AG04449 (cell line): ENCODE measurements around the gene CSRP2.

Experiments
- CTCF ChIA-PET: fragments of 350-600 bp; formaldehyde crosslinking; extraction: SDS; loops from one replicate; lab custom pipeline; 2021; ENCODE audit warnings: antibody characterized with exemption; lab: Yijun Ruan, JAX
- POLR2A ChIA-PET: fragments of 400-600, 350-600 bp; formaldehyde crosslinking; extraction: SDS; loops from one replicate; lab custom pipeline; 2020; ENCODE audit warnings: antibody characterized with exemption, inconsistent platforms; lab: Yijun Ruan, JAX
- DNase-seq: peaks from one replicate; pipeline ENCODE4 v3.0.0-alpha.2; 2010; ENCODE audit warnings: low read depth, low spot score
- H3K4me3 ChIP-seq: 2 replicates; pipeline ENCODE4 v1.5.1; 2011; ENCODE audit warnings: low read depth, mild to moderate bottlenecking, control low read depth, low read length
- TF ChIP-seq, protein P1 (sequence below): IDR thresholded peaks from one replicate; pipeline ENCODE4 v1.5.1; 2011; ENCODE audit warnings: mild to moderate bottlenecking, moderate library complexity, low read length, control low read depth, inconsistent platforms; ENCODE audit not compliant: insufficient read depth; ENCODE audit errors: missing control alignments

Gene CSRP2

DNA sequence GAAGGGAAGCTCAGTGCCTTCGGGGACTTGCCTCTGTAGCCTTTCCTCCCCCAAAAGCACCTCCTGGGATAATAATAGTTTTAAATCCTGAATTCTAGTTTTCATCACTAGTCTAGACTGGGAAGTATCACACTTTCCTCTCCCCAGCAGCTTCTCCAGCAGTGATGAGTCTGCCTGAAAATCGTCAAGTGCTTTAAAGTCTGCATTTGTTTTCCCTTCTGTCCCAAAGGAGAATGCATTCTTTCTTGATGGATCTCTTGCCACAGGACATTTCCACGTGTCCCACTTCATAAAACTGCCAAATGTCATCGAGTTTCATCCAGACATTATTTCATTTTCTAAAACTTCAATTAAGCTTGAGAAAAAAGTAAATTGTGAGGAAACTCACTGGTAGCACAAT is 15.0 kb downstream of the CSRP2 start:
- no peak for DNase-seq
- TF ChIP-seq, protein P1, sequence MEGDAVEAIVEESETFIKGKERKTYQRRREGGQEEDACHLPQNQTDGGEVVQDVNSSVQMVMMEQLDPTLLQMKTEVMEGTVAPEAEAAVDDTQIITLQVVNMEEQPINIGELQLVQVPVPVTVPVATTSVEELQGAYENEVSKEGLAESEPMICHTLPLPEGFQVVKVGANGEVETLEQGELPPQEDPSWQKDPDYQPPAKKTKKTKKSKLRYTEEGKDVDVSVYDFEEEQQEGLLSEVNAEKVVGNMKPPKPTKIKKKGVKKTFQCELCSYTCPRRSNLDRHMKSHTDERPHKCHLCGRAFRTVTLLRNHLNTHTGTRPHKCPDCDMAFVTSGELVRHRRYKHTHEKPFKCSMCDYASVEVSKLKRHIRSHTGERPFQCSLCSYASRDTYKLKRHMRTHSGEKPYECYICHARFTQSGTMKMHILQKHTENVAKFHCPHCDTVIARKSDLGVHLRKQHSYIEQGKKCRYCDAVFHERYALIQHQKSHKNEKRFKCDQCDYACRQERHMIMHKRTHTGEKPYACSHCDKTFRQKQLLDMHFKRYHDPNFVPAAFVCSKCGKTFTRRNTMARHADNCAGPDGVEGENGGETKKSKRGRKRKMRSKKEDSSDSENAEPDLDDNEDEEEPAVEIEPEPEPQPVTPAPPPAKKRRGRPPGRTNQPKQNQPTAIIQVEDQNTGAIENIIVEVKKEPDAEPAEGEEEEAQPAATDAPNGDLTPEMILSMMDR = no peak
- ChIA-PET CTCF (interaction anchor here (1.1 to 1.9 kb wide), 3 partner anchors 43 to 242 kb away, joined by 4 to 13 read pairs (median 4); no protein-coding TSS in a partner anchor), POLR2A (interaction anchor here (0.6 to 2.2 kb wide), 3 partner anchors 15 to 244 kb away, joined by 3 to 24 read pairs (median 4); partner anchors contain the start of gene CSRP2)
- no peak overlapping the region for H3K4me3 ChIP-seq

DNA sequence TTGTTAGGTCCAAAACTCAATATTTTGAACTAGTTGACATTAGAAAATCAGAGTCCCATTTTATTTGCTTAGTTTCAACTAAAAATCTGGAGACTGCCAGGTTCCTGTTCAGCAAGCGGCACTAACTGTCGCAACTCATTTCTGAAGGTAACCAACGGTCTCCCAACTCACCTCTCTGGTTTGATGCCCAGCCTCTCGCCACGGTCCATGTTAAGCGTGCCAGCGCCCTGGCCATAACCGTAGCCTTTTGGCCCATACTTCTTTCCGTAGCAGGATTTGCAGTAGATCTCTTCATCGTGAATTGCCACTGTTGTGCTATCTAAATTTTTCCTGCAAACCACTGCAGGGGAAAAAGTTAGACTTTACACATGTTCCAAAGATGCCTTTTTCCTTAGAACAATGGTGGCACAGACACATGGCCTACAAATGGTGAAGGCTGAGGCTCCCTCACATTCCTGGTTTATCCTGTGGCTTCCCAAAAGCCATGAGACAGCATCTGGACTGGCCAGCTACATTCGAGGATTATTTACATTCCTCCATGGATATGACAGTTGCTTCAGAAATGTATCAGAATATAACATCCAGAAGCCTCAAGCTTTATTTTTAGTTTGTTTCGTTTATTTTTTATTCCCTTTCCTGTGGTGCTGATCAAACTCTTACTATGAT is 15.7 kb downstream of the CSRP2 start:
- TF ChIP-seq, protein P1 = no peak
- ChIA-PET POLR2A (interaction anchor here (0.9 to 2.2 kb wide), 2 partner anchors 16 to 20 kb away, joined by 3 to 24 read pairs; partner anchors contain the start of gene CSRP2), CTCF (interaction anchor here (1.1 to 1.9 kb wide), 3 partner anchors 43 to 241 kb away, joined by 4 to 13 read pairs (median 4); no protein-coding TSS in a partner anchor)
- DNase-seq = peak; percentile 85
- peak overlapping the region; percentile 9 for H3K4me3 ChIP-seq

DNA sequence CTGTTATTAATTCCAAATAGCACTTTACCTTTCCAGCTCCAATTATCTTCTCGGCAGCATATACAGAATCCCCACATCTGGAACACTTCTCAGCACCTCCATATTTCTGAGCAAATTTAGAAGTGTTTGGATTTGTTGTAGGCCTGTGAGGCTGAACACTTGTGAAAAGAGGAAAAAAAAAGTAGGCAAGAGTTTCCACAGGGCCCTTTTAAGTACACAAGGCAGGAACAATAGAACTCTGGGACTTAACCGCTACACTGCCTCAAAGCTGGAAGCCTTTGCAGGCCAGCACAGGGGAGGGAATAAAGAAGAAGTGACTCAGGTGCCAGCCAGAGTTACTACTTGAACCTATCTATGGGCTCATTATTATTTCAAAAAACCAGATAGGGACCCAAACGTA is 18.6 kb downstream of the CSRP2 start:
- POLR2A ChIA-PET = no interaction called here
- no peak overlapping the region for H3K4me3 ChIP-seq
- DNase-seq = no peak
- CTCF ChIA-PET = no interaction called here
- TF ChIP-seq, protein P1 = no peak

DNA sequence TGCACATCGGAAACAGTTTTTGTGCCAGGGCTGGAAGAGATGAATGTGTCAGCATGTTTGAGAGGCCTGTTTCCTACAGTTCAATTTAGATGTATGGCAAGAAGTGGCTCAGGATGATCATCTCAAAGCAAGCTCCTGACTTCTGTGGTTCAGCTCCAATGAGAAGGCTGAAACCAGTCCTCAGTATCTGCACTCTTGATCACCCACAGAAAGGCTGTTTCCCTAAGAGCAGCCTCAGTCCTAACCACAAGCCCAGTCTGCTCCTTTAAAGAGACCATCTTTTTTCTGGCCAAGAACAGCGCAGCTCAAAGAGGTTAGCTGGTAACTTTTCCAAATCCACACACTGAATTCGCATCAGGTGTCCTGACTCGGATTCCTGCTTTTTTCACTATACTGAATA is 19.2 kb downstream of the CSRP2 start:
- TF ChIP-seq, protein P1 = no peak
- POLR2A ChIA-PET = no interaction called here
- CTCF ChIA-PET = interaction anchor here (3.7 kb wide), 1 partner anchor 151 kb away, joined by 18 read pairs; no protein-coding TSS in a partner anchor
- DNase-seq = no peak
- H3K4me3 ChIP-seq = no peak overlapping the region

DNA sequence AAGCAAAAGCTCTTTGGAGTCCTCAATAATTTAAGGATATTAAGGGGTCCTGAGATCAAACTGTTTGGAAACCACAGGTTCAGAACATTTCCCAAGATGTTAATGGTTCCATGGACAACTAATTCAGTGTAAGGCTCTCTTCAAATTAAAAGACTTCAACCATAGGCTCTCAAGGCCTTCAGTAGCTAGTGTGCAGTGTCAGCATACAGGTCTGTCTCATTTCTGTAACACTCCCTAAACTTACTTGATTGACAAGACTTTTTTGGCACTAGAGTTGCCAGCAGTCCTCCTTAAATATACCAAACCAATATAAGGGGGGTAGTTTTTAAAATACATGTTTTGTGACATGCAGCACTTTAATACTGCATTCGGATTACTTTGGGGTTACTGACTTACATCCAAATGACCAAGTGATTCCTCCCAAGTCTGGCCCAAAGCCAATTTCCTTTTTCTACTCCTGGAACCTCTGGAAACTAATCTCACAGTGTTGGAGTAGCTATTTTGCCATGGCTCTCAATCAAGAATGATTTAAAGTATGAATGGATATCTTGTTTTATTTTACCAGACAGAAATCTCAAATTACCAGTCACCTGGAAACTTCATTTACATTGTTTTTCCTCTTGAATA is 22.7 kb downstream of the CSRP2 start:
- TF ChIP-seq, protein P1 = no peak
- ChIA-PET POLR2A (interaction anchor here (0.7 kb wide), 1 partner anchor 15 kb away, joined by 3 read pairs; no protein-coding TSS in a partner anchor), CTCF (interaction anchor here (1.1 to 3.7 kb wide), 2 partner anchors 155 kb away, joined by 5 to 18 read pairs; no protein-coding TSS in a partner anchor)
- H3K4me3 ChIP-seq = no peak overlapping the region
- no peak for DNase-seq

GRCh38 chr12:76855271-76855670 is 23.5 kb downstream of the CSRP2 start:
- no peak for DNase-seq
- no peak overlapping the region for H3K4me3 ChIP-seq
- ChIA-PET POLR2A (interaction anchor here (0.7 kb wide), 1 partner anchor 16 kb away, joined by 3 read pairs; no protein-coding TSS in a partner anchor), CTCF (interaction anchor here (1.1 kb wide), 1 partner anchor 156 kb away, joined by 5 read pairs; no protein-coding TSS in a partner anchor)
- TF ChIP-seq, protein P1 = no peak
